Suprapubic skin (tissue), 4 donors: ENCODE results near the gene ZNF423.

Experiments used
- CTCF ChIP-seq, 2 donors: fragments of 200-600 bp in 1 of 2; fragments of 450-650 bp in 1 of 2; sonication (generic) in 1 of 2; IDR thresholded peaks; one replicate each; pipeline ENCODE4 v1.5.1; 2016 to 2019; ENCODE audit warnings: antibody characterized with exemption in 2 of 2, mild to moderate bottlenecking in 1 of 2, moderate library complexity in 1 of 2
- EP300 ChIP-seq: sonication (generic); formaldehyde crosslinking; IDR thresholded peaks from one replicate; pipeline ENCODE4 v1.6.1; 2017; ENCODE audit warnings: antibody characterized with exemption
- POLR2A ChIP-seq, 2 donors: fragments of 450-650 bp; IDR thresholded peaks; one replicate each; pipeline ENCODE4 v1.6.1; 2017; ENCODE audit warnings: antibody characterized with exemption in 2 of 2, mild to moderate bottlenecking in 2 of 2, moderate library complexity in 2 of 2
- POLR2AphosphoS5 ChIP-seq, 3 donors: sonication (generic); formaldehyde crosslinking; IDR thresholded peaks; one replicate each; pipeline ENCODE4 v1.6.1; 2017; ENCODE audit warnings: antibody characterized with exemption in 3 of 3

GRCh38 chr16:49636608-49637007, 219.3 kb downstream of the ZNF423 start:
- TF ChIP-seq CTCF (IDR thresholded peaks at IDR 0.05) (no peak), EP300 (no peak), POLR2A (IDR thresholded peaks at IDR 0.05) (no peak), POLR2AphosphoS5 (IDR thresholded peaks at IDR 0.05) (no peak)
